DND-41 (cell line): ENCODE measurements around the gene ZDHHC14.
A peak's percentile ranks its signal among the peaks of the same experiment; 100 is the strongest.

Experiments
- ATAC-seq: fragments of 200-7000 bp; cut with Tn5 transposase; 3 replicates; pipeline ENCODE4 v1.9.1; 2021; ENCODE audit warnings: low read depth; ENCODE audit not compliant: insufficient read depth
- DNase-seq: peaks from one replicate; pipeline ENCODE4 v3.0.0-alpha.2; 2020
- H2AFZ ChIP-seq: 2 replicates; pipeline ENCODE4 v1.6.0; 2012; ENCODE audit warnings: low read depth, low read length
- H3K27ac ChIP-seq: 2 replicates; pipeline ENCODE4 v1.5.1; 2012; ENCODE audit warnings: low read length, inconsistent platforms
- H3K27me3 ChIP-seq: fragments of 200-600 bp; sonication (generic); 2 replicates; pipeline ENCODE4 v1.6.0; 2012; ENCODE audit warnings: low read length, mild to moderate bottlenecking, inconsistent platforms; ENCODE audit not compliant: insufficient read depth, poor library complexity
- H3K36me3 ChIP-seq: 2 replicates; pipeline ENCODE4 v1.5.1; 2012; ENCODE audit warnings: low read length, inconsistent platforms; ENCODE audit not compliant: insufficient read depth
- H3K4me1 ChIP-seq: 2 replicates; pipeline ENCODE4 v1.5.1; 2012; ENCODE audit warnings: mild to moderate bottlenecking, low read length; ENCODE audit not compliant: insufficient read depth
- H3K4me2 ChIP-seq: 2 replicates; pipeline ENCODE4 v1.6.0; 2012; ENCODE audit warnings: mild to moderate bottlenecking, moderate library complexity, low read length, inconsistent platforms; ENCODE audit not compliant: insufficient read depth
- H3K4me3 ChIP-seq, 2 experiments: fragments of 200-600 bp in 1 of 2; shearing (Covaris generic) in 1 of 2; 2 replicates each; pipeline ENCODE4 v1.5.1; 2012 to 2016; ENCODE audit warnings: inconsistent platforms in 2 of 2, low read length in 2 of 2, mild to moderate bottlenecking in 2 of 2, low read depth in 1 of 2, moderate library complexity in 1 of 2
- H3K79me2 ChIP-seq: 2 replicates; pipeline ENCODE4 v1.6.0; 2012; ENCODE audit warnings: low read length, inconsistent platforms; ENCODE audit not compliant: insufficient read depth
- H3K9ac ChIP-seq: 2 replicates; pipeline ENCODE4 v1.6.0; 2012; ENCODE audit warnings: low read depth, mild to moderate bottlenecking, inconsistent platforms, low read length, moderate library complexity
- H3K9me3 ChIP-seq: 2 replicates; pipeline ENCODE4 v1.5.1; 2012; ENCODE audit warnings: low read length, moderate library complexity, mild to moderate bottlenecking, inconsistent platforms; ENCODE audit not compliant: insufficient read depth, severe bottlenecking
- H4K20me1 ChIP-seq: 2 replicates; pipeline ENCODE4 v1.6.0; 2012; ENCODE audit warnings: low read length; ENCODE audit not compliant: insufficient read depth
- CTCF ChIP-seq: IDR thresholded peaks from 2 replicates; pipeline ENCODE4 v1.5.1; 2012; ENCODE audit warnings: borderline replicate concordance, low read length, moderate library complexity, mild to moderate bottlenecking; ENCODE audit not compliant: poor library complexity, severe bottlenecking; ENCODE audit errors: extremely low read depth
- EZH2 ChIP-seq: IDR thresholded peaks from 3 replicates; pipeline ENCODE4 v1.6.1; 2012; ENCODE audit warnings: borderline replicate concordance, low read depth, mild to moderate bottlenecking, moderate library complexity, low read length, inconsistent platforms; ENCODE audit not compliant: severe bottlenecking

The ZDHHC14 gene

GRCh38 chr6:157563611-157564284 lies 182.8 kb downstream of the ZDHHC14 start:
- ATAC-seq (no peak), DNase-seq (no peak)
- H3K4me1 ChIP-seq: peaks cover 1% of the 10 kb centered on the region; the same call in 1 of the 2 replicates
- no peak overlapping the region for H3K4me2 ChIP-seq
- H3K9ac ChIP-seq: no peak overlapping the region
- no peak overlapping the region for H3K27ac ChIP-seq
- H4K20me1 ChIP-seq: no peaks in the 10 kb centered on the region
- H3K4me3 ChIP-seq: no peak overlapping the region
- no peaks in the 10 kb centered on the region for H3K9me3 ChIP-seq
- no peak overlapping the region for H2AFZ ChIP-seq
- no peaks in the 10 kb centered on the region for H3K27me3 ChIP-seq
- H3K79me2 ChIP-seq: no peaks in the 10 kb centered on the region
- no peak for TF ChIP-seq CTCF
- no peaks in the 10 kb centered on the region for H3K36me3 ChIP-seq

- no peak overlapping the region for H3K27ac ChIP-seq
- H3K27me3 ChIP-seq: no peaks in the 10 kb centered on the region
- DNase-seq (no peak), ATAC-seq (no peak)
- no peak overlapping the region for H3K4me3 ChIP-seq
- no peaks in the 10 kb centered on the region for H3K36me3 ChIP-seq
- H3K9ac ChIP-seq: no peak overlapping the region
- H2AFZ ChIP-seq: no peak overlapping the region
- H3K79me2 ChIP-seq: no peaks in the 10 kb centered on the region
- H3K9me3 ChIP-seq: no peaks in the 10 kb centered on the region
- H4K20me1 ChIP-seq: no peaks in the 10 kb centered on the region
- peaks cover 35% of the 10 kb centered on the region for H3K4me1 ChIP-seq
- no peak overlapping the region for H3K4me2 ChIP-seq
- no peak for TF ChIP-seq CTCF
- TF ChIP-seq EZH2: no peak
Measured at GRCh38 chr6:157568702-157569101, 187.7 kb downstream of the ZDHHC14 start.

GRCh38 chr6:157569543-157569942 lies 188.6 kb downstream of the ZDHHC14 start:
- H3K36me3 ChIP-seq: no peaks in the 10 kb centered on the region
- ATAC-seq (peak; percentile 93), DNase-seq (peak; percentile 19)
- H3K9ac ChIP-seq: no peak overlapping the region
- no peaks in the 10 kb centered on the region for H4K20me1 ChIP-seq
- peaks cover 35% of the 10 kb centered on the region for H3K4me1 ChIP-seq
- peak overlapping the region; percentile 66; the same call in 1 of the 2 replicates for H3K27ac ChIP-seq
- no peak overlapping the region for H2AFZ ChIP-seq
- no peak overlapping the region for H3K4me3 ChIP-seq
- peak overlapping the region; percentile 49; the same call in 1 of the 2 replicates for H3K4me2 ChIP-seq
- no peaks in the 10 kb centered on the region for H3K79me2 ChIP-seq
- no peak for TF ChIP-seq CTCF
- no peak for TF ChIP-seq EZH2
- H3K27me3 ChIP-seq: no peaks in the 10 kb centered on the region
- no peaks in the 10 kb centered on the region for H3K9me3 ChIP-seq
